ENCODE results near the gene CAMTA2.

CAMTA2 gene

GRCh38 chr17:4946312-4946976 lies 41.0 kb downstream of the CAMTA2 start:
- DNase-seq (ENCODE audit: low read depth): no peak

- no peak for DNase-seq (ENCODE audit: low read depth)
Measured at GRCh38 chr17:4945944-4946280, 41.6 kb downstream of the CAMTA2 start.

GRCh38 chr17:4945176-4945943 lies 42.1 kb downstream of the CAMTA2 start:
- peak; percentile 69 for DNase-seq (ENCODE audit: low read depth)

GRCh38 chr17:4944554-4945175 lies 42.8 kb downstream of the CAMTA2 start:
- no peak for DNase-seq (ENCODE audit: low read depth)

- DNase-seq (ENCODE audit: low read depth): no peak
Measured at GRCh38 chr17:4944163-4944553, 43.3 kb downstream of the CAMTA2 start.

- no peak for DNase-seq (ENCODE audit: low read depth)
Measured at GRCh38 chr17:4942760-4943508, 44.5 kb downstream of the CAMTA2 start.

GRCh38 chr17:4941319-4941610 lies 46.2 kb downstream of the CAMTA2 start:
- DNase-seq (ENCODE audit: low read depth): no peak

GRCh38 chr17:4940555-4941318 lies 46.7 kb downstream of the CAMTA2 start:
- DNase-seq (ENCODE audit: low read depth): no peak

GRCh38 chr17:4939796-4940554 lies 47.5 kb downstream of the CAMTA2 start, which contains the start of the genes RNF167 and SLC25A11:
Gene RNF167 (plus strand): TSS chr17:4940268. CDS start chr17:4940910, 642 bp downstream.
Gene SLC25A11 (minus strand): TSS chr17:4940046. CDS start chr17:4939910, 136 bp downstream.
- peak; percentile 92 for DNase-seq (ENCODE audit: low read depth)

- no peak for DNase-seq (ENCODE audit: low read depth)
Measured at GRCh38 chr17:4939546-4939795, 48.0 kb downstream of the CAMTA2 start.

- DNase-seq (ENCODE audit: low read depth): no peak
Measured at GRCh38 chr17:4938688-4939545, 48.6 kb downstream of the CAMTA2 start.

GRCh38 chr17:4938069-4938491 lies 49.4 kb downstream of the CAMTA2 start:
- DNase-seq (ENCODE audit: low read depth): no peak

GRCh38 chr17:4937553-4937952 lies 49.9 kb downstream of the CAMTA2 start:
- no peak for DNase-seq (ENCODE audit: low read depth)

- no peak for DNase-seq (ENCODE audit: low read depth)
Measured at GRCh38 chr17:4936436-4936835, 51.0 kb downstream of the CAMTA2 start.

GRCh38 chr17:4935650-4936049 lies 51.8 kb downstream of the CAMTA2 start:
- no peak for DNase-seq (ENCODE audit: low read depth)

- no peak for DNase-seq (ENCODE audit: low read depth)
Measured at GRCh38 chr17:4934173-4934979, 53.1 kb downstream of the CAMTA2 start.

- no peak for DNase-seq (ENCODE audit: low read depth)
Measured at GRCh38 chr17:4933646-4934045, 53.8 kb downstream of the CAMTA2 start.

- no peak for DNase-seq (ENCODE audit: low read depth)
Measured at GRCh38 chr17:4932756-4933155, 54.7 kb downstream of the CAMTA2 start.

GRCh38 chr17:4931963-4932362 lies 55.5 kb downstream of the CAMTA2 start, which contains the start of gene GP1BA:
Gene GP1BA (plus strand): TSS chr17:4932277. CDS start chr17:4932605, 328 bp downstream.
- no peak for DNase-seq (ENCODE audit: low read depth)
